ENCODE data around the gene OR3A2.
"Not testable (repeated sequence)": the region's sequence is repeated elsewhere in the genome, so short reads cannot be mapped to it uniquely, and the experiment has no call there.

The OR3A2 gene

DNA sequence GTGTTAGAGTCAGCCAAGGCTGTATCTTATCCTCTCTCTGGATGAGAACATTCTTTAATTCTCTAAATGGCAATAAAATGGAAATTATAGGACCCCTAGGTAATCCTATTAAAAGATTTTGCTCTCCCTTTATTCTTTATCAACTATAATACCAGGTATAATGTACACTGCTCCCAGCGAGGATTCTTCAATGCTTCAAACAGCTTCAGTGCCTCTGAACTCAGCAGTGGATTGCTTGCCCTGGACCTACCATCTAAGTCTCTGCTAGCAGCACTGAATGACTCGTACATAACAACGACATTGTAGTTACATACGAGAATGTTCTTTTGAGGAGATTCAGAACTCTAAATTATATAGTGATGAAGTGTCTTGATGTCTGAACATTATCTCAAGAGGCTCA is 3.7 kb upstream of the OR3A2 start:
- Histone ChIP-seq H3K27ac (ENCODE audit: low read depth, low read length) (no peak overlapping the region), H3K4me3 (ENCODE audit: insufficient read depth, low read length, poor library complexity, severe bottlenecking) (no peak overlapping the region), H4K20me1 (ENCODE audit: low read depth, low read length) (no peaks in the 10 kb centered on the region), H3K9me3 (ENCODE audit: insufficient read depth, low read length) (no peaks in the 10 kb centered on the region), H2AFZ (ENCODE audit: low read depth, low read length, severe bottlenecking) (no peak overlapping the region), H3K9me2 (replicated peaks; ENCODE audit: insufficient read depth, low read length) (no peaks in the 10 kb centered on the region), H3K27me3 (ENCODE audit: low read length) (no peaks in the 10 kb centered on the region), H3K9ac (ENCODE audit: low read length) (no peak overlapping the region), H3K36me3 (ENCODE audit: low read length) (no peaks in the 10 kb centered on the region; the same call in 1 of the 2 replicates), H3F3A (ENCODE audit: insufficient read depth) (no peaks in the 10 kb centered on the region), H3K4me2 (ENCODE audit: low read depth, low read length, poor library complexity, severe bottlenecking) (no peak overlapping the region), H3K79me2 (ENCODE audit: insufficient read depth, low read length) (no peaks in the 10 kb centered on the region)
- TF ChIP-seq, protein P1, sequence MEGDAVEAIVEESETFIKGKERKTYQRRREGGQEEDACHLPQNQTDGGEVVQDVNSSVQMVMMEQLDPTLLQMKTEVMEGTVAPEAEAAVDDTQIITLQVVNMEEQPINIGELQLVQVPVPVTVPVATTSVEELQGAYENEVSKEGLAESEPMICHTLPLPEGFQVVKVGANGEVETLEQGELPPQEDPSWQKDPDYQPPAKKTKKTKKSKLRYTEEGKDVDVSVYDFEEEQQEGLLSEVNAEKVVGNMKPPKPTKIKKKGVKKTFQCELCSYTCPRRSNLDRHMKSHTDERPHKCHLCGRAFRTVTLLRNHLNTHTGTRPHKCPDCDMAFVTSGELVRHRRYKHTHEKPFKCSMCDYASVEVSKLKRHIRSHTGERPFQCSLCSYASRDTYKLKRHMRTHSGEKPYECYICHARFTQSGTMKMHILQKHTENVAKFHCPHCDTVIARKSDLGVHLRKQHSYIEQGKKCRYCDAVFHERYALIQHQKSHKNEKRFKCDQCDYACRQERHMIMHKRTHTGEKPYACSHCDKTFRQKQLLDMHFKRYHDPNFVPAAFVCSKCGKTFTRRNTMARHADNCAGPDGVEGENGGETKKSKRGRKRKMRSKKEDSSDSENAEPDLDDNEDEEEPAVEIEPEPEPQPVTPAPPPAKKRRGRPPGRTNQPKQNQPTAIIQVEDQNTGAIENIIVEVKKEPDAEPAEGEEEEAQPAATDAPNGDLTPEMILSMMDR (IDR thresholded peaks at IDR 0.05; ENCODE audit: insufficient read depth, low read length, poor library complexity, severe bottlenecking), result no peak
- TF ChIP-seq EZH2phosphoT487 (conservative IDR thresholded peaks at IDR 0.05; ENCODE audit: low read length), result no peak

DNA sequence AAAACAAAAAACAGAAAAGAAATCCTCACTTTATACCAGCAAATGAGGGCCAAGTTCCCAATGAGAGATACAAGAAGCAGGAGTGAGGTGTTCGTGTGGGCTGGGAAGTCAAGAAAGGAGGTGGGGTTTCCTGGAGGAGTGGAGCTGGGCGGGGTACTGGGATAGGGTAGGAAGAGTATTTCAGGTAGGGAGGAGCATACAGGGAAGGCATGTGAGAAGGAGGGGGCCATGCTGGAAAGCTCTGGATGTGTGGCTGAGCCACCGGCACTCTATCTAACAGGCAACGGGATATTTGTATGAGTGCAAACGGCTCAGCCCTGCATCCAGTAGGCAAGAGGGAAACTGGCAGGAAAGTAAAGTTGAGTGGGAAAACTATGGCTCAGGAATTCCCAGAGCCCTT is 4.2 kb downstream of the OR3A2 start:
- TF ChIP-seq EZH2phosphoT487 (conservative IDR thresholded peaks at IDR 0.05; ENCODE audit: low read length), result no peak
- TF ChIP-seq, protein P1 (IDR thresholded peaks at IDR 0.05; ENCODE audit: insufficient read depth, low read length, poor library complexity, severe bottlenecking), result no peak
- H3K9ac ChIP-seq (ENCODE audit: low read length), result no peak overlapping the region
- no peaks in the 10 kb centered on the region for H4K20me1 ChIP-seq (ENCODE audit: low read depth, low read length)
- no peak overlapping the region for H2AFZ ChIP-seq (ENCODE audit: low read depth, low read length, severe bottlenecking)
- no peaks in the 10 kb centered on the region for H3K9me2 ChIP-seq (replicated peaks; ENCODE audit: insufficient read depth, low read length)
- no peaks in the 10 kb centered on the region for H3K9me3 ChIP-seq (ENCODE audit: insufficient read depth, low read length)
- no peaks in the 10 kb centered on the region for H3K27me3 ChIP-seq (ENCODE audit: low read length)
- no peak overlapping the region for H3K4me2 ChIP-seq (ENCODE audit: low read depth, low read length, poor library complexity, severe bottlenecking)
- H3K79me2 ChIP-seq (ENCODE audit: insufficient read depth, low read length), result no peaks in the 10 kb centered on the region
- no peaks in the 10 kb centered on the region for H3K36me3 ChIP-seq (ENCODE audit: low read length)
- H3K27ac ChIP-seq (ENCODE audit: low read depth, low read length), result no peak overlapping the region
- no peak overlapping the region for H3K4me3 ChIP-seq (ENCODE audit: insufficient read depth, low read length, poor library complexity, severe bottlenecking)
- no peaks in the 10 kb centered on the region for H3F3A ChIP-seq (ENCODE audit: insufficient read depth)

DNA sequence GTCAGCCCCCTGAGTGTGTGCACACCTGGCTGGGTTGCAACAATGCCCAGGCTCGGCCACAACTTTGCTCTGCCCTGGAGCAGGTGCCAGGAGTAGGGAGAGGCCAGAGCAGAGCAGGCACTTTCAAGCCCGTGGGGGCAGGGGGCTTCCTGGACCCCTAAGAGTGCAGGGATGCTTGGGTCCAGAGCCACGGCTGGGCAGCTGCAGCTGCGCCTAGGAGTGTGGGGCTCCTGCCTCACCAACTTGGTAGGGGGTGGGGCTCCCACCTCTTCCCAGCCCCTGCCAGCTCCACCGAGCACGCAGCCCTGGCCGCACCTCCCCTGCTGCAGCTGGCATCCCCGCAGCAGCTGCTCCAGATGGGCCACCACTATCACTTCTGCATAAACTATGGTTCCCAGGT is 7.8 kb downstream of the OR3A2 start:
- Histone ChIP-seq H2AFZ (ENCODE audit: low read depth, low read length, severe bottlenecking) (no peak overlapping the region), H3K9me3 (ENCODE audit: insufficient read depth, low read length) (no peaks in the 10 kb centered on the region), H3K27me3 (ENCODE audit: low read length) (no peaks in the 10 kb centered on the region), H3K9me2 (replicated peaks; ENCODE audit: insufficient read depth, low read length) (no peaks in the 10 kb centered on the region), H3F3A (ENCODE audit: insufficient read depth) (no peaks in the 10 kb centered on the region), H4K20me1 (ENCODE audit: low read depth, low read length) (no peaks in the 10 kb centered on the region), H3K79me2 (ENCODE audit: insufficient read depth, low read length) (no peaks in the 10 kb centered on the region), H3K4me2 (ENCODE audit: low read depth, low read length, poor library complexity, severe bottlenecking) (no peak overlapping the region), H3K4me3 (ENCODE audit: insufficient read depth, low read length, poor library complexity, severe bottlenecking) (no peak overlapping the region), H3K9ac (ENCODE audit: low read length) (no peak overlapping the region), H3K36me3 (ENCODE audit: low read length) (no peaks in the 10 kb centered on the region), H3K27ac (ENCODE audit: low read depth, low read length) (no peak overlapping the region)
- no peak for TF ChIP-seq EZH2phosphoT487 (conservative IDR thresholded peaks at IDR 0.05; ENCODE audit: low read length)
- TF ChIP-seq, protein P1 (IDR thresholded peaks at IDR 0.05; ENCODE audit: insufficient read depth, low read length, poor library complexity, severe bottlenecking), result no peak

DNA sequence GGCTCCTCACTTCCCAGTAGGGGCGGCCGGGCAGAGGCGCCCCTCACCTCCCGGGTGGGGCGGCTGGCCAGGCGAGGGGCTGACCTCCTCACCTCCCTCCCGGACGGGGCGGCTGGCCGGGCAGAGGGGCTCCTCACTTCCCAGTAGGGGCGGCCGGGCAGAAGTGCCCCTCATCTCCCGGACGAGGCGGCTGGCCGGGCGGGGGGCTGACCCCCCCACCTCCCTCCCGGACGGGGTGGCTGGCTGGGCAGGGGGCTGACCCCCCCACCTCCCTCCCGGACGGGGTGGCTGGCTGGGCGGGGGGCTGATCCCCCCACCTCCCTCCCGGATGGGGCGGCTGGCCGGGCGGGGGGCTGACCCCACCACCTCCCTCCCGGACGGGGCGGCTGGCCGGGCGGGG is 14.9 kb downstream of the OR3A2 start:
- H3K36me3 ChIP-seq (ENCODE audit: low read length); H3K27ac ChIP-seq (ENCODE audit: low read depth, low read length); H3K9me2 ChIP-seq (replicated peaks; ENCODE audit: insufficient read depth, low read length); H3K27me3 ChIP-seq (ENCODE audit: low read length); H3K9ac ChIP-seq (ENCODE audit: low read length); H3F3A ChIP-seq (ENCODE audit: insufficient read depth); H3K9me3 ChIP-seq (ENCODE audit: insufficient read depth, low read length); H3K4me2 ChIP-seq (ENCODE audit: low read depth, low read length, poor library complexity, severe bottlenecking); H2AFZ ChIP-seq (ENCODE audit: low read depth, low read length, severe bottlenecking); H3K4me3 ChIP-seq (ENCODE audit: insufficient read depth, low read length, poor library complexity, severe bottlenecking); H4K20me1 ChIP-seq (ENCODE audit: low read depth, low read length); H3K79me2 ChIP-seq (ENCODE audit: insufficient read depth, low read length): not testable (repeated sequence)

DNA sequence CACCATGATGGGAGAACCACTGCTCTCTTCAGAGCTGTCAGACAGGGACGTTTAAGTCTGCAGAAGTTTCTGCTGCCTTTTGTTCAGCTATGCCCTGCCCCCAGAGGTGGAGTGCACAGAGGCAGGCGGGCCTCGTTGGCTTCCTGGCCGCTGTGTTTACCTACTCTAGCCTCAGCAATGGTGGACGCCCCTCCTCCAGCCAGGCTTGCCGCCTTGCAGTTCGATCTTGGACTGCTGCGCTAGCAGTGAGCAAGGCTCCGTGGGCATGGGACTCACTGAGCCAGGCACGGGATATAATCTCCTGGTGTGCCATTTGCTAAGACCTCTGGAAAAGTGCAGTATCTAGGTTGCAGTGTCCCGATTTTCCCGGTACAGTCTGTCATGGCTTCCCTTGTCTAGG is 43.3 kb downstream of the OR3A2 start:
- not testable (repeated sequence) for H3F3A ChIP-seq (ENCODE audit: insufficient read depth); H2AFZ ChIP-seq (ENCODE audit: low read depth, low read length, severe bottlenecking); H3K4me2 ChIP-seq (ENCODE audit: low read depth, low read length, poor library complexity, severe bottlenecking); H3K9me2 ChIP-seq (replicated peaks; ENCODE audit: insufficient read depth, low read length); H3K4me3 ChIP-seq (ENCODE audit: insufficient read depth, low read length, poor library complexity, severe bottlenecking); H3K79me2 ChIP-seq (ENCODE audit: insufficient read depth, low read length); H3K36me3 ChIP-seq (ENCODE audit: low read length); H3K27me3 ChIP-seq (ENCODE audit: low read length); H3K9me3 ChIP-seq (ENCODE audit: insufficient read depth, low read length); H3K9ac ChIP-seq (ENCODE audit: low read length); H3K27ac ChIP-seq (ENCODE audit: low read depth, low read length); H4K20me1 ChIP-seq (ENCODE audit: low read depth, low read length)

Measured in SU-DHL-6 (cell line).